Endothelial cell (in vitro differentiated cells): Measurements from ENCODE around the gene LCN6. TPM values are rescaled to one million over a fixed set of nuclear protein-coding genes. Genes with fewer than 3 reads are reported as not detected.

Experiments
- DNase-seq: peaks from one replicate; pipeline ENCODE4 v3.0.0; 2021; ENCODE audit warnings: low spot score
- H3K27ac Mint-ChIP-seq: one replicate; pipeline ENCODE4 v1.8.0; 2021; ENCODE audit warnings: mixed read lengths, inconsistent platforms; ENCODE audit not compliant: unreplicated experiment
- H3K27me3 Mint-ChIP-seq: one replicate; pipeline ENCODE4 v1.8.0; 2021; ENCODE audit warnings: mild to moderate bottlenecking, moderate library complexity, mixed read lengths, inconsistent platforms; ENCODE audit not compliant: unreplicated experiment
- H3K36me3 Mint-ChIP-seq: one replicate; pipeline ENCODE4 v1.8.0; 2021; ENCODE audit warnings: mild to moderate bottlenecking, low read depth, mixed read lengths, inconsistent platforms; ENCODE audit not compliant: unreplicated experiment
- H3K4me1 Mint-ChIP-seq: one replicate; pipeline ENCODE4 v1.8.0; 2021; ENCODE audit warnings: mild to moderate bottlenecking, mixed read lengths, inconsistent platforms; ENCODE audit not compliant: unreplicated experiment
- H3K4me3 Mint-ChIP-seq: one replicate; pipeline ENCODE4 v1.8.0; 2021; ENCODE audit warnings: mild to moderate bottlenecking, mixed read lengths, inconsistent platforms; ENCODE audit not compliant: unreplicated experiment
- H3K9me3 Mint-ChIP-seq: one replicate; pipeline ENCODE4 v1.8.0; 2021; ENCODE audit warnings: mixed read lengths, inconsistent platforms; ENCODE audit not compliant: unreplicated experiment
- CTCF ChIP-seq: fragments of 200-600 bp; sonication (generic); IDR thresholded peaks from one replicate; pipeline ENCODE4 v1.5.0; 2021; ENCODE audit warnings: antibody characterized with exemption; ENCODE audit not compliant: unreplicated experiment
- microRNA-seq: library from miRNA; unstranded; fragments of <30 nt; microRNA quantifications from one replicate; pipeline ENCODE4, GENCODE V29; 2020; ENCODE audit not compliant: unreplicated experiment
- total RNA-seq: library from RNA; stranded (reverse); fragmentation: NEBNext Ultra II Directional; extraction: Animal tissue kit (Norgen Biotek cat#: 25700); gene quantifications from one replicate; pipeline ENCODE4 v1.2.1, GENCODE V29; 2021; ENCODE audit not compliant: unreplicated experiment

Gene LCN6
- total RNA-seq, 1 donor from 2014 or later: not detected

GRCh38 chr9:136694872-136695247 lies 53.5 kb downstream of the LCN6 start:
- no peak for DNase-seq
- H3K4me3 Mint-ChIP-seq: no peak overlapping the region
- no peak for TF ChIP-seq CTCF
- H3K27me3 Mint-ChIP-seq: peaks cover 4% of the 10 kb centered on the region
- no peaks in the 10 kb centered on the region for H3K36me3 Mint-ChIP-seq
- peaks cover 19% of the 10 kb centered on the region for H3K4me1 Mint-ChIP-seq
- H3K27ac Mint-ChIP-seq: no peak overlapping the region
- no peaks in the 10 kb centered on the region for H3K9me3 Mint-ChIP-seq

GRCh38 chr9:136694163-136694871 lies 54.0 kb downstream of the LCN6 start:
- DNase-seq: peak; percentile 85
- Mint-ChIP-seq H3K27ac (no peak overlapping the region), H3K9me3 (no peaks in the 10 kb centered on the region), H3K4me1 (peaks cover 19% of the 10 kb centered on the region), H3K4me3 (no peak overlapping the region), H3K36me3 (no peaks in the 10 kb centered on the region), H3K27me3 (peaks cover 5% of the 10 kb centered on the region)
- peak; percentile 47 for TF ChIP-seq CTCF

Small RNA genes within 50 kb of the gene (microRNA-seq; reads per million reads assigned to microRNA genes)
- not detected for gene MIR6722

Other genes with a start within 250 kb of the LCN6 start
- 312 TPM for gene NOTCH1, start 202.5 kb downstream of the LCN6 start, total RNA-seq
- 945 TPM for gene EGFL7, start 85.6 kb downstream of the LCN6 start, total RNA-seq
- 38.9 TPM for gene AGPAT2, start 61.1 kb downstream of the LCN6 start, total RNA-seq
- gene DIPK1B, start 36.0 kb downstream of the LCN6 start, total RNA-seq: 293 TPM
- not detected for gene LCN10, start 5.6 kb downstream of the LCN6 start, total RNA-seq
- not detected for gene LCN8, start 9.7 kb upstream of the LCN6 start, total RNA-seq
- gene LCN15, start 16.0 kb upstream of the LCN6 start, total RNA-seq: 0.49 TPM
- 73.0 TPM for gene TMEM141, start 42.8 kb upstream of the LCN6 start, total RNA-seq
- 1.2 TPM for gene CCDC183, start 47.8 kb upstream of the LCN6 start, total RNA-seq
- 88.4 TPM for gene RABL6, start 59.4 kb upstream of the LCN6 start, total RNA-seq
- gene AJM1, start 94.0 kb upstream of the LCN6 start, total RNA-seq: 0.80 TPM
- gene PHPT1, start 100.9 kb upstream of the LCN6 start, total RNA-seq: 134 TPM
- gene MAMDC4, start 103.8 kb upstream of the LCN6 start, total RNA-seq: 10.0 TPM
- gene EDF1, start 117.8 kb upstream of the LCN6 start, total RNA-seq: 286 TPM
- 21.7 TPM for gene TRAF2, start 138.0 kb upstream of the LCN6 start, total RNA-seq
- gene FBXW5, start 196.2 kb upstream of the LCN6 start, total RNA-seq: 100.0 TPM
- 1.1 TPM for gene C8G, start 196.7 kb upstream of the LCN6 start, total RNA-seq
- 1.5 TPM for gene LCN12, start 203.7 kb upstream of the LCN6 start, total RNA-seq
- not detected for gene PTGDS, start 229.0 kb upstream of the LCN6 start, total RNA-seq
- gene LCNL1, start 234.5 kb upstream of the LCN6 start, total RNA-seq: not detected
- gene PAXX, start 243.9 kb upstream of the LCN6 start, total RNA-seq: 8.3 TPM
- not detected for gene CLIC3, start 248.0 kb upstream of the LCN6 start, total RNA-seq